Activated T-cell treated with anti-CD3 and anti-CD28 coated beads for 24 hours (primary cell): ENCODE measurements around the gene ELMOD2.
"Not testable (repeated sequence)": the region's sequence is repeated elsewhere in the genome, so short reads cannot be mapped to it uniquely, and the experiment has no call there.

Experiments used
- DNase-seq: peaks from one replicate; pipeline ENCODE4 v3.0.0-alpha.2; 2020; ENCODE audit warnings: low read depth

Gene ELMOD2

DNA sequence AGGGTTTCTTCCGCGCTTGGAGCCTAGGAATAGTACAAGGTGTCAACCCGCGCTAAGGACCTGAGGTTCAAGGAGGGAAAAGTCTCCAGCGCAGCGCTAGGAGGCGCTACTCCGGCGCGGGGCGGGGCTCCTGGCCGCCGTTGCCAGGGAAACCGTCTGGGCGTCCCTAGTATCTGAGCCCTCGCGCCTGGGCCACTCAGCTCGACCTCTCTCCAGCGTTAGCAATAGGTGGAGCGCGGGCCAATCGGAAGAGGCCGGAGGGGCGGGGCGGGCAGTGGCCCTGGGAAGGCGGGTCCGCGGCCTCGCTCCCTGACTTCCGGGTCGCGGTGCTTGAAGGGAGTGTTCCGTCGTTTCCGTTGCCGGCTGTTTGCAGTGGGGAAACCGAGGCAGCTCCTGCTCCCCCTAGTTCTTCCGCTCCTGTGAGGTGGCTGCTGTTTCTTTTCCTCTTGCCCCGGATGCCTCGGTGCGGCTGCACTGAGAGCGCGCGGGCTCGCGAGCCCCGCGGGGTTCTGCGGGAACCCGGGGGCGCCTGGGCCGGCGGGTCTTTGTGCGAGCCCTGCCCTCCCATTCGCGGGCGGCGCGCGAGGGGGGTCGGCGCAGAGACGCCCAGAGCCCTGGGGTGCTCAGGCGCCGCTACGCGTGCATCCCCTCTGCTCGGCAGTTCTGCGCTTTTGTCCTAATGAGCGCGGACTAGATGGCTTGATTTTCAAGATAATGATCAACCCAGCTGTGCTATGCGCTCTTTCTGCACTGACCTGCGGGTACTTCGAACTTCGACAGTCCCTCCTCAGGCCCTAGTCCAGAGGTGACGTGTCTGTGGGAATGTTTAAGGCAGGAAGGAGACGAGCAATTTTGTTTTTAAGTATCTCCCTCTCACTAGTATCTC, at the start of gene ELMOD2:
Gene ELMOD2 (plus strand): TSS at position 312 of the 886 bp plus-strand sequence. CDS start 1,261 bp downstream, outside the sequence.
- DNase-seq, result peak; percentile 96

- no peak for DNase-seq
Measured at GRCh38 chr4:140483445-140483844, 40.5 kb upstream of the ELMOD2 start.

- no peak for DNase-seq
Measured at GRCh38 chr4:140485939-140486338, 38.0 kb upstream of the ELMOD2 start.

DNA sequence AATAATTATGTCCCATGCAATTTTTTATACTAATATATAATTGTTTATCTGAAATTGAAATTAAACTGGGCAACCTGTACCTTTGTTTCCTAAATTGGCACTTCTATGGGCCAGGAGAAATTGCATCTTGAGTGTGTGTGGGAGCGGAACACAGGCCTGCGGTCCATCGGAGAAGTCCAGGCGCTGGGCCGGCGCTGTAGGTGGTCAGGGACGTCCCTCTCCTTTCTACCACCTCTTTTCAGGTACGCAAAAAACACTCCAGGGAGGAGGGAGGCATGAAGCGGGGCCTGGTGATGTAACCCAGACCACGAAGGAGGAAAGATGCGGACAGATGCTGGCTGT, 26.6 kb upstream of the ELMOD2 start:
- no peak for DNase-seq

GRCh38 chr4:140497747-140498636, 26.0 kb upstream of the ELMOD2 start, which contains the start of gene MGAT4D:
MGAT4D (minus strand) TSS chr4:140498293; CDS start chr4:140498222, 71 bp downstream.
- DNase-seq, result no peak

DNA sequence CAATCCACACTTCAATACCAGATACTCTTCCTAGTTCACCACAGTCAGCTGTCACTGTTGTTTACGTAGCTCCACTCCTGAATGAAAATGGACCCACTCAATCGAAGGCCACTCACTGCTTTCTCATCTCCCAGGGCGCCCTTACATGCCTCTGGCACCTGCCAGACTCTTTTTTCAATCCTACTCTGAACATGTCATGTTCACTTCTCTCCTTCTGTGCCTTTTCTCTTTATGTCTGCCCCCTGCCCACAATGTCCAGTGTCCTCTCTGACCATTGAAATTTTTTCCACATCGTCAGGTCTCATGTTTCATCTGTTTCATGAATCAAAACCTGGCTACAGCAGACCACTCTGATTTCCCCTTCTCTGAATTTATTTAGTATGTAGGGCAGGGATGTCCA, 24.6 kb upstream of the ELMOD2 start:
- DNase-seq, result no peak

DNA sequence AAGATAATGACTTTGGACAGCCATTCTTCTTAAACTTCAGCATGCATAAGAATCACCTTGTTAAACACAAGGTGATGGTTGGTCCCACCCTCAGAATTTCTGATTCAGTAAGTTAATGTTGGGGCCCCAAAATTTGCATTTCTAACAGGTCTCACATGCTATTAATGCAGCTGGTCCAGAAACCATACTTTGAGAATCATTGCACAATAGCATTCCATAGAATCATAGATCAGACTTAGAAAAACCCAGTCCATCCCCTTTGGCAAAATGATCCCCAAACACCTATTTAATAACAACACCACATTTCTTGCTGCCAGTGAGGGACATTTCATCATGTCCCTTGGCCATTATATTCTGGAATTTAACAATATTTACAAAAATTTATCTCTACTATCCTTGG, 19.7 kb upstream of the ELMOD2 start:
- no peak for DNase-seq

DNA sequence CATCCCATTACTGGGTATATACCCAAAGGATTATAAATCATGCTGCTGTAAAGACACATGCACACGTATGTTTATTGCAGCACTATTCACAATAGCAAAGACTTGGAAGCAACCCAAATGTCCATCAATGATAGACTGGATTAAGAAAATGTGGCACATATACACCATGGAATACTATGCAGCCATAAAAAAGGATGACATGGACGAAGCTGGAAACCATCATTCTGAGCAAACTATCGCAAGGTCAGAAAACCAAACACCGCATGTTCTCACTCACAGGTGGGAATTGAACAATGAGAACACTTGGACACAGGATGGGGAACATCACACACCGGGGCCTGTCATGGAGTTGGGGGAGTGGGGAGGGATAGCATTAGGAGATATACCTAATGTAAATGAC, 10.2 kb upstream of the ELMOD2 start:
- DNase-seq, result not testable (repeated sequence)

DNA sequence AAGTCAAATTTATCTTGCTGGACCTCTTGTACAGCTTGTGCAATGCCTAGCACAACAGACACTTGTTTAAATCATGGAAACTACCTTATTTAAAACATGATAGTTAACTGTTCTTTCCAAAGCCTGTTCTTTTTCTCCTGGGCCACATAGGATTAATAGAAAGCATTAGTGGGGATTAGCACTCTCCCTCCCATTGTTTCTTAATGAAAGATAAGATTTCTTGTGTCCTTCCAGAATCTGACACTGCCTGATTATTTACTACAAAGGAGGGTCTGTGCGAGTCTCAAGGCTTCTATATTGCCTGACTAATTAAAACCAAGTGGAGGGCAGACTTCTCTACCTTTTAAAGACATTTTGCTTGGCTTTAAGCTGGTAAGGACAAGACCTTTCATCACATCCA, 8.5 kb upstream of the ELMOD2 start:
- no peak for DNase-seq

DNA sequence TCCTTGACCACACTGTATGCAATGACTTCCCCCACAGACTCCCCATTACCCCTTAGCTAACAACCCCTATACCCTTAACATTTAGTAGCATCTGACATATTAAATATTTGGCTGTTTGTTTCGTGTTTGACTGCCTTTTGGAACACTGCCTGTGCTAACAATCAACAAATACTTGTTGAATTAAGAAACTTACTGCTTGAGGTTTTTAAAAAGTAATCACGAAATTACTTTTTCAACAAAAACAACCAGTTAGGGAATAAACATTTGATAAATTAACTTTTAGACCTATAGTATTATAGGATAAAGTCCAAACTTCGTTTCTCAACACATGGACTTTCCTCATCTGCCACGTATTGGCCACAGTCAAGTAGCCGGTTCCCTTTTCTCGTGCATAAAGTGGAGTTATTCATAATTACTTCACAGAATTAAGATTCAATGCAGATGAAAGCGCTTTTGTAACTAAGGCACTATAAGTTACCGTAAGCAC, 555 bp upstream of the ELMOD2 start:
- no peak for DNase-seq

GRCh38 chr4:140529434-140529833, 5.5 kb downstream of the ELMOD2 start:
- DNase-seq, result no peak

DNA sequence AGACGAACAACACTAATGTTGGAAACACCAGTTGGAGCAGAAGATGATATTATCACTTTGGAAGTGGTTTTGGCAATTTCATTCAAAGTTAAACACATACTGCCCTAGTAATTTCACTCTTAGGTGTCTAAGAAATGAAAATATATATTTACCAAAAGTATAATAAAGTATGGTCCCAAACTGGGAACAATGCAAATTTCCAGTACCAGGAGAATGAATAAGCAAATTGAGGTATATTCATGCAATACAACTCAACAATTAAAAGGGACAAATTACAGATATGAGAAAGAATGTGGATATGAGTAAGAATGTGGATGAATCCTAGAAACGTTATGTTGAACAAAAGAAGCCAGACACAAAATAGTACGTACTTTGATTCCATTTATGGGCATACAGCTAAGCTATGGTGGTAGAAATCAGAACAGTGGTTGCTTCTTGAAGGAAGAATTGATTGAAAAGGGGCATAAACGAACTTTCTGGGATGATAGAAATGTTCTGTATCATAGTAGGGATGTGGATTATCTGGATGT, 10.0 kb downstream of the ELMOD2 start:
- no peak for DNase-seq

GRCh38 chr4:140556372-140557085, 32.6 kb downstream of the ELMOD2 start:
- DNase-seq, result peak; percentile 19

DNA sequence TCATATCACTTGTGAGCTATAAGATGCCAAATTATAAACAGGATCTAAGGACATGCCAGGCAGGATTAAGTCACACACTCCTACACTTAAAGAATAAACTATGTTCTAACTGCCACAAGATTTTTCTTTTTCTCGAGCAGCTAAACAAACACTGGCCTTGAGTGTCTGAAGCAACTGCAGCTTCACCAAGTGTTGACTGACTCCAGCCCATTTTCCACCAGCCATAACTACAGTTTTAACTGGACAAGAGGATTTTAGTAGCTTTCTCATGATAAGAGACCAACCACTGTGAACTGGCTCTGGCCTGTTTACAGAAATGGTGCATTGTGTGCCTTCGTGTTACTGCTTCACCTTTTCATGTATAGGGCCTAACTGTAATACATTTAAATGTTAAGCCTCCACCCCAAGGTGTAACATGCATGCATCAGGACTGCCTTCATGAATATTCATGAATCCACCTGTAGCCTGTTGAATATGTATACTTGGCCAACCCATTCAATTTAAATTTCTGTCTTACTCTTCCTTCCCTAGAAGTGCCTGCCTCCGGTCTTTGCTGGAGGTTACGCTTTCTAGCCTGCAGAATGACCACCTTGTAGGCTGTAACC, 34.0 kb downstream of the ELMOD2 start:
- DNase-seq, result no peak

- no peak for DNase-seq
Measured at GRCh38 chr4:140559696-140560095, 35.7 kb downstream of the ELMOD2 start.

GRCh38 chr4:140568507-140569306, 44.7 kb downstream of the ELMOD2 start, which contains the start of gene UCP1:
UCP1 (minus strand) TSS chr4:140568961; CDS start chr4:140568729, 232 bp downstream.
- DNase-seq, result no peak

- DNase-seq, result no peak
Measured at GRCh38 chr4:140569307-140569638, 45.3 kb downstream of the ELMOD2 start.

DNA sequence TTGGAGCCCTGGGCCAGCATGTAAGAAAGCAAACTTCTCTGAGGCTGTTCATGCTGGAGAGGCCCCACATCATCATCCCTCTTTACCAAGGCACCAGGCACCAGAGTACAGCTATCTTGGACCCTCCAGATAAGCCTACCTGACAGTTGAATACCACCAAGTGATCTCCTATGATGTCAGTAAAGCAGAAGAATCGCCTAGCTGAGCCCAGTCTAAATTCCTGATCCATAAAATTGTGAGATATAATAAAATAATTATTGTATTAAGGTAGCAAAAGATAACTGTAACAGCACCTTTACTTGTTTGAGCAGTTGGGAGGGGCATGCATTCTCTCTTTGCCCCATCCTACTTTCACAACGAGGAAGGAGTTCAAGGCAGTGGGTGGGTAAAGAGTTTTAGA, 47.7 kb downstream of the ELMOD2 start:
- DNase-seq, result no peak

GRCh38 chr4:140575489-140575888, 51.5 kb downstream of the ELMOD2 start:
- DNase-seq, result no peak

GRCh38 chr4:140579278-140579677, 55.3 kb downstream of the ELMOD2 start:
- DNase-seq, result no peak

- no peak for DNase-seq
Measured at GRCh38 chr4:140581078-140581477, 57.1 kb downstream of the ELMOD2 start.
